CD4-positive, alpha-beta T cell treated with Interleukin-12 subunit alpha and Interleukin-12 subunit beta, for 1 hour (primary cell): ENCODE results near the gene UCN2.

ENCODE experiments used
- DNase-seq: peaks from one replicate; pipeline ENCODE4 v3.0.0-alpha.2; 2020

Gene UCN2

DNA sequence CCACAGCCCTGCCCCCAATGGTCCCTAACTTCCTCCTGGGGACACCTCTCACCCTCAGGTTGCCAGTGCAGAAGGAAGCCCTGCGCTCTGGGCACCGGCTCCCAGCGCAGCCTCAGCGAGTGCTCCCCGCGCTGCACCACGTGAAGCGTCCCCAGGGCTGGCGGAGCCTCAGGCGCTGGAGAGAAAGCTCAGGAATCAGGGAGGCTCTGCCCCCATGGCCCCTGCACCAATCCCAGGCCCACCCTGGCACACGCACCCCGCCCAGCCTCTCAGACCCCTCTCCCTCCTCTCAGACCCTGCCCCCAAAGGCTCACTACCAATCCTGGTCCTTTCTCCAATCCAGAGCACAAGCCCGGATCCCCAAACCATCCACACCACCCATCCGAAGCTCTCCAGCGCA lies 24.6 kb upstream of the UCN2 start:
- DNase-seq, result no peak

GRCh38 chr3:48587686-48588085 lies 24.1 kb upstream of the UCN2 start:
- no peak for DNase-seq

- DNase-seq, result no peak
Observed at GRCh38 chr3:48585411-48585810, 21.8 kb upstream of the UCN2 start.

GRCh38 chr3:48584836-48585235 lies 21.3 kb upstream of the UCN2 start:
- DNase-seq, result no peak

DNA sequence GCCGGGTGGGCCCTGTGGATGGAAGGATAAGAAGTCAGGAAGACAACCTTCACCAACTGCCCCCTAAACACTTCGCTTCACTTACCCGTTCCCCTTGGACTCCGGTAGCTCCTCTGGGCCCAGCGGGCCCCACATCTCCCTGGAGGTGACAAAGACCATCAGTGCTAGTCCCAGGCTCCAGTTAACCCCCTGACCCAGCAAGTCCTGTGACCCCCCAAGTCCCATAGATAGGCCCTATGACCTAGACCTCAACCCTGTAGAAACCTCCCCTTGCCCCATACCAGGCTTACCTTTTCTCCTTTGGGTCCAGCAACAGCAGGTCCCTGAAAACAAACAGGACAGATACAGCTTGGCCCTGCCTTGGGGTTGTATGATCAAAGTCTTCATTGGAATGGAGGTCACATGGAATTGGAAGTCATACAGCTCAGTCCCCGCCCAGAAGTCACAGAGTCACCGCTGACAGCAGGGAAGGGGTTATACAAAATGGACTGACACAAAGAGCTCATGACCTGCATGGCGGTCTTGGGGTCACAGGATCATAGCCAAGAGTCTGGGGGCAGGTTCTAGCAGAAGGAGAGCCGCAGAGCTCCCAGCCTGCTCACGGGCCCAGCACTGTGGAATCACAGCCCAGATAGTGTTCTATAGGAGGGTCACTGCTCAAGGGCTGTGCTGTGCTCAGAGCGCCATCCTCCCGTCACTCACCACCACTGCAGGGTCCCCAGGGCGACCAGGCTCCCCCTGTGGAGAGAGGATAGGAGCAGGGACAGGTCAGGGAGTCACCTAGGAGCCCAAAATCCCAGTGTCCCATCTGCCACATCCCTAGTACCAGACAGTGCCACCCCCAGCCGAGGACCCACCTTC lies 18.3 kb upstream of the UCN2 start:
- no peak for DNase-seq

- DNase-seq, result no peak
Observed at GRCh38 chr3:48576647-48577046, 13.1 kb upstream of the UCN2 start.

- no peak for DNase-seq
Observed at GRCh38 chr3:48575366-48575765, 11.8 kb upstream of the UCN2 start.

GRCh38 chr3:48573973-48574585 lies 10.5 kb upstream of the UCN2 start:
- DNase-seq, result no peak

DNA sequence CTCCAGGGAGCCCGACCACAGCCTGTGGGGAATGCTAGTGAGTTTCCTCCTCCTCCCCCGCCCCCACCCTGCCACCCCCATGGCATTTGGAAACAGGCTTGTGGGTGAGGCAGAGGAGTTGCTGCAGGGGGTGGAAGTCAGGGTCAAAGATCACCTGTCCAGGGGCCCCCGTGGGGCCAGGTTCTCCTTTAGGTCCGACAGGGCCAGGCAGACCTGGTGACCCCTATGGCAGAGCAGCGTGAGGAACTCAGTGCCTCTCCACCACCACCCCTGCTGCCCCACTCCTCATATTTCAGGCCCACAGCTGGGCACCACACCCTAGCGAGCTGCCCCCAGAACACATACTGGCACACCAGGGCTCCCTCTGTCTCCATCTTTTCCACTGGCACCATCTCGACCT lies 8.9 kb upstream of the UCN2 start:
- DNase-seq, result no peak

DNA sequence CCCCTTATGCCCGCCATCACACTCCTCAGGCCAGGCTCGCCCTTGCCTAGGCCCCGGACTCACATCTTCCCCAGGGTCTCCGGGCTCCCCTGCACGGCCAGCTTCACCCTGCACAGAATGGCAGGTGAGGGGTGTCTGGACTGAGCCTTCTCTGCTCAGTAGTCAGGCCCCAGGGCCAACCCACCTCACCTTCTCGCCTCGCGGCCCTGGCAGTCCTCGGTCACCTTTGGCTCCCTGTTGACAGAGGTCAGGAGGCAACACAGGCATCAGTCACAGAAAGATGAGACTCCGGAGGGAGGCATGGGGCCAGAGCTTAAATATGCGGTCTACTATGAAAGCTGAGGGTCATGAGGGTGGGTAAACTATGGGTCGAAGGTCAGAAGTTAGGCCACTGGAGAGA lies 8.4 kb upstream of the UCN2 start:
- DNase-seq, result no peak

GRCh38 chr3:48569808-48570450 lies 6.3 kb upstream of the UCN2 start:
- no peak for DNase-seq

GRCh38 chr3:48569400-48569799 lies 5.8 kb upstream of the UCN2 start:
- no peak for DNase-seq

- no peak for DNase-seq
Observed at GRCh38 chr3:48568476-48568875, 4.9 kb upstream of the UCN2 start.

GRCh38 chr3:48567500-48567899 lies 3.9 kb upstream of the UCN2 start:
- no peak for DNase-seq

DNA sequence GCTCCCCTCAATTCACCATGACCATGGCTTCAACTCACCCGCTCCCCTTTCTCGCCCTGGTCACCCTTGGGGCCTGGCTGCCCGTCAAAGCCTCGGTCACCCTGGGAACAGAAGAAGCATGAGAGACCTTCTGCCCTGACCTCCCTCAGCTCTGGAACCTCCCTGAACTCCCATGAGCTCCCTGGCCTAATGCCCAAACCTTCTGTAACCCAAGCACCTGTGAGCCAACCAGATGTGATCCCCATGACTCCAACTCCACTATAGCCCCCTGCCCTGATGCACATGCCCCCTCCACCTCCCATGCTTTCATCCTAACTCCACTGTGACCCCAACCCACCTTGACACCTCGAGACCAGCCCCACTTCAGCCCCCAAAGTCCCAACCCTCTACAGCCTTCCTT lies 3.5 kb upstream of the UCN2 start:
- no peak for DNase-seq

DNA sequence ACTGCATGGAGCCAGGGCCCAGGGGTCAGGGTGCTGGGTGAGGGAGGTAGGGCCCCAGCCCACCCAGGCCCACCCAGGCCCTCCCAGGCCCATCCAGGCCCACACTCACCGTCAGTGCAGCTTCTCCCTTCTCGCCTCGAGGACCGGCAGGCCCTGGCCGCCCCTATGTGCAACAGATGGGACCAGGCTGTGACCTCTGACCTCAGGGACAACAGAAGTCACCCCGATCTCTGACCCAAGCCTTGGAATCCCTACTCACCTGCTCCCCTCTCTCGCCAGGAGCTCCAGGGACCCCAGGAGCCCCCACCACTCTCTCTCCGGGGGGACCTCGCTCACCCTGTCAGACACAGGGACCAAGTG lies 2.8 kb upstream of the UCN2 start:
- no peak for DNase-seq

- DNase-seq, result no peak
Observed at GRCh38 chr3:48565591-48566400, 2.2 kb upstream of the UCN2 start.

GRCh38 chr3:48565186-48565585 lies 1.6 kb upstream of the UCN2 start:
- DNase-seq, result no peak

DNA sequence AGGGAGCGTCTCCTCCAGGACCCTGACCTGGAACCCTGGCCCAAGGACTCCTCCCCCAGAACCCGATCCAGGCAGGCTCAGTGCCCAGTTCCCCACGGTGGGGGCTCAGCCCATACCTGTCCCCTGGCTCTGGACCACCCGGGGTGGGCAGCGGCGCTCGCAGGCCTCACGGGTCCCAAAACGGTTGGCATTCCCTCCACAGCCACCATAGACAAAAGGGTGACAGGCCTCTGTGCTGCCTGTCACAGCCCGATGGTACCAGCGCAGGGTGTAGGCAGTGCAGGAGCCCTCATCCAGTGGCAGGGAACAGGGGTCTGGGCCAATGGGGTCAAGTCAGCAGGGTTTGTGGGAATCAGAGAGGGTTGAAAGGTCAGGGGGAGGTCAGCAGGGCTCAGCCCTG lies 1.1 kb upstream of the UCN2 start:
- no peak for DNase-seq

- DNase-seq, result peak; percentile 61
Observed at GRCh38 chr3:48564022-48564421, 441 bp upstream of the UCN2 start.

DNA sequence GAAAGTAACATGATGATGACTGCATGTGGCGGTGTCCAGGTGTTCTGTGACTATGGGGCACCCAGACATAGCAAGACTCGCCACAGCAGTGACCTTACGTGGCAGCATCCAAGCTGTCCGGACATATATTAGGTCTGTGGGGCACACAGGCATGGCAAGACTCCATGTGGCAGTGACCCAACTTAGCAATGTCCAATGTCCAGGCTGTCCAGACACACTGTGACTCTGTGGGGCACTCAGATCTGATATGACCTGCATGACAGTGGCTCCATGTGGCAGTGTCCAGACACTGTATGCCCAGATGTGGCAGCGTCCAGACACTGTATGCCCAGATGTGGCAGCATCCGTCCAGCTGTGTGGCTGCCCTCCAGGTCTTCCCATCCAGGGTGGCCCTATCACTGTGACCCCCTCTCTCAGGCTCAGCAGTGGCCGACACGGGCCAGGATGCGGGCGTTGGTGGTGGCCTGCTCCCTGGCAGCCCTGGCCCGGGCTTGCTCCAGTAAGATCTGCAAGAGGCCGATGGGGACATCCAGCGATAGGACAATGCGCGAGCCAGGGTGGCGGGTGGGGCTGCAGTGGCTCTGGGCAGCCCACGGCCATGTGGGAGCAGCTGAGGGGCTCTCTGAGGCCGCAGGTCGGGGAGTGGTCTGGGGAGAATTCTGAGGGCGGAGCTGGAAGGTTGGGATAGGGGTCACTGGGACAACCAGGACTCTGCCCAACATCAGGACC lies 1.1 kb downstream of the UCN2 start:
- DNase-seq, result no peak

GRCh38 chr3:48561045-48561736 lies 2.4 kb downstream of the UCN2 start:
- no peak for DNase-seq
